ENCODE measurements around the gene TRAPPC5. TPM values are rescaled to one million over a fixed set of nuclear protein-coding genes. Genes with fewer than 3 reads are reported as not detected.
A peak's percentile ranks its signal among the peaks of the same experiment; 100 is the strongest.

TRAPPC5 gene
- total RNA-seq, 6 experiments from 2014 or later: 143 to 179 (median 159) TPM

- DNase-seq: no peak
- Mint-ChIP-seq H3K9me3 (peaks cover 10% of the 10 kb centered on the region), H3K27me3 (ENCODE audit: insufficient read depth) (peaks cover 24% of the 10 kb centered on the region), H3K27ac (no peak overlapping the region), H3K36me3 (ENCODE audit: low read depth) (peaks cover 7% of the 10 kb centered on the region), H3K4me1 (ENCODE audit: low read depth) (peaks cover 8% of the 10 kb centered on the region), H3K4me3 (no peak overlapping the region)
- TF ChIP-seq CTCF (IDR thresholded peaks at IDR 0.05): no peak
Measured at GRCh38 chr19:7672522-7672921, 8.1 kb upstream of the TRAPPC5 start.

- Mint-ChIP-seq H3K9me3 (peaks cover 10% of the 10 kb centered on the region), H3K36me3 (ENCODE audit: low read depth) (peaks cover 7% of the 10 kb centered on the region), H3K4me1 (ENCODE audit: low read depth) (peaks cover 10% of the 10 kb centered on the region), H3K4me3 (no peak overlapping the region; the same call in 1 of the 2 replicates), H3K27me3 (ENCODE audit: insufficient read depth) (peaks cover 22% of the 10 kb centered on the region), H3K27ac (no peak overlapping the region)
- DNase-seq: peak; percentile 41
- TF ChIP-seq CTCF (IDR thresholded peaks at IDR 0.05): no peak
Measured at GRCh38 chr19:7674010-7675005, 6.3 kb upstream of the TRAPPC5 start.

GRCh38 chr19:7676376-7676775 is 4.3 kb upstream of the TRAPPC5 start:
- Mint-ChIP-seq H3K4me1 (ENCODE audit: low read depth) (peaks cover 14% of the 10 kb centered on the region), H3K4me3 (no peak overlapping the region), H3K36me3 (ENCODE audit: low read depth) (peaks cover 7% of the 10 kb centered on the region), H3K9me3 (peaks cover 10% of the 10 kb centered on the region), H3K27me3 (ENCODE audit: insufficient read depth) (peaks cover 13% of the 10 kb centered on the region), H3K27ac (no peak overlapping the region)
- DNase-seq: no peak
- no peak for TF ChIP-seq CTCF (IDR thresholded peaks at IDR 0.05)

- DNase-seq: no peak
- peaks cover 14% of the 10 kb centered on the region for H3K4me1 Mint-ChIP-seq (ENCODE audit: low read depth)
- no peak within 1 kb of the TSS for H3K4me3 Mint-ChIP-seq
- TF ChIP-seq CTCF (IDR thresholded peaks at IDR 0.05): no peak
- H3K27ac Mint-ChIP-seq: no peak within 1 kb of the TSS
- H3K27me3 Mint-ChIP-seq (ENCODE audit: insufficient read depth): peaks cover 13% of the 10 kb centered on the region
- peaks cover 10% of the 10 kb centered on the region for H3K9me3 Mint-ChIP-seq
- H3K36me3 Mint-ChIP-seq (ENCODE audit: low read depth): peaks cover 7% of the 10 kb centered on the region
Measured at GRCh38 chr19:7676854-7677253, 3.8 kb upstream of the TRAPPC5 start, which contains the start of gene MCEMP1. Gene MCEMP1 (plus strand): TSS chr19:7677090. CDS start chr19:7677121, 31 bp downstream.

- peaks cover 15% of the 10 kb centered on the region for H3K27me3 Mint-ChIP-seq (ENCODE audit: insufficient read depth)
- no peak for TF ChIP-seq CTCF (IDR thresholded peaks at IDR 0.05)
- no peak overlapping the region for H3K27ac Mint-ChIP-seq
- peaks cover 10% of the 10 kb centered on the region for H3K9me3 Mint-ChIP-seq
- no peak for DNase-seq
- no peak overlapping the region for H3K4me3 Mint-ChIP-seq
- peaks cover 11% of the 10 kb centered on the region for H3K36me3 Mint-ChIP-seq (ENCODE audit: low read depth)
- H3K4me1 Mint-ChIP-seq (ENCODE audit: low read depth): peaks cover 14% of the 10 kb centered on the region
Measured at GRCh38 chr19:7677669-7678311, 2.8 kb upstream of the TRAPPC5 start.

Measured in HFFc6 (cell line).